H4 (cell line): Measurements from ENCODE around the gene SMPDL3B. TPM values are rescaled to one million over a fixed set of nuclear protein-coding genes. Genes with fewer than 3 reads are reported as not detected.

Experiments used
- DNase-seq: peaks from one replicate; pipeline ENCODE4 v3.0.0-alpha.2; 2015; ENCODE audit warnings: low spot score
- total RNA-seq: library from RNA; depleted of rRNA; stranded (reverse); fragments of >200 nt; shearing (Covaris generic); gene quantifications from 2 replicates; pipeline ENCODE4 v1.2.3, GENCODE V29; 2014; rRNA removed

Gene SMPDL3B, protein sequence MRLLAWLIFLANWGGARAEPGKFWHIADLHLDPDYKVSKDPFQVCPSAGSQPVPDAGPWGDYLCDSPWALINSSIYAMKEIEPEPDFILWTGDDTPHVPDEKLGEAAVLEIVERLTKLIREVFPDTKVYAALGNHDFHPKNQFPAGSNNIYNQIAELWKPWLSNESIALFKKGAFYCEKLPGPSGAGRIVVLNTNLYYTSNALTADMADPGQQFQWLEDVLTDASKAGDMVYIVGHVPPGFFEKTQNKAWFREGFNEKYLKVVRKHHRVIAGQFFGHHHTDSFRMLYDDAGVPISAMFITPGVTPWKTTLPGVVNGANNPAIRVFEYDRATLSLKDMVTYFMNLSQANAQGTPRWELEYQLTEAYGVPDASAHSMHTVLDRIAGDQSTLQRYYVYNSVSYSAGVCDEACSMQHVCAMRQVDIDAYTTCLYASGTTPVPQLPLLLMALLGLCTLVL
- 0.23 and 1.6 TPM in 2 replicates for total RNA-seq

DNA sequence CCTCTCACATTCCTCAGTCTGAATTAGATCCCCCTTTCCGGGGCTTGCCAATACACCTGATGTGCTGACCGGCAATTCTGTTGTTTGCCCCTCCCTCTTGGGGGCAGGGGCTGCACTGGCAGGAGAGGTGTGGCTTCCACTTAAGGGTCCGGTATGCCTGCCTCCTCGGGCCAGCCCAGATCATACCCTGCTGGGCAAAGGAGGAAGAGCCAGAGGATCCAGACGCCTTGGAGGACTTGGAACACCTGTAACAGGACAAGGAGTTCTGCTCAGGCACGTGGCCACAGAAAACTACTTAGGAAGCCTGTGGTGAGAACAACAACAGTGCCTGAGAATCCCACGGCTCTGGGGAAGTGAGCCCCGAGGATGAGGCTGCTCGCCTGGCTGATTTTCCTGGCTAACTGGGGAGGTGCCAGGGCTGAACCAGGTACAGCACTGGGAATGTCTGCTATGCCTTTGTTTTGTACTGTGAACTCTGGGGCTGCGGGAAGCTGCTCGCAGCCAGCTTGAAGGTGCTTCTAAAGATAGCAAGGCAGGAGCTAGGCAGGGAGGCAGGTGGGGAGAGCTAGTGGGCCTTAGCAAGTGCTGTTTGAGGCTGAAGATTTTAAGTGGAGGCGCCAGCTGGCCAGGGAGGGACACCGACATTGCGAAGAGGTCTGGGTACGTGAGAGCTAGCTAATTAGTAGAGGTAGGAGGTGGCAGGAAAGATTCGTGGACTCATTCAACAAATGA, at the start of gene SMPDL3B:
Gene SMPDL3B, plus strand, starts transcription at position 183 of the 732 bp plus-strand sequence. Its CDS starts 184 bp downstream, at position 367.
- peak; percentile 35 for DNase-seq

DNA sequence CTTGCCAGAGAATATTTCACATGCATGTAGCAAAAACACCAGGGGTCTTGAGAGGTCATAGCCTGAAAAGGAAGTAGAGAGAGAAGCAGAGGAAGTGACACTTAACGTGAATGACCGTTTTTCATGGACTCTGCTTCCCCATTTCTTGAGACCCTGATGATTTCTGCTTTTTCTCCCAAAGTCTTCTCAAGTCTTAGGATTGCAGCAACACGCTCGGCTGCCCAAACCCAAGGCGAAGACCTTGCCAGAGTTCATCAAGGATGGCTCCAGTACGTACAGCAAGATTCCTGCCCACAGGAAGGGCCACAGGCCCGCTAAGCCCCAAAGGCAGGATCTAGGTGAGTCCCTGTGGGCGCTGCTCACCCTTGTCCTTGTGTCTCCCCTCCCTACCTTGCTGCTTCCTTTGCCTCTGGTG, 49.7 kb upstream of the SMPDL3B start:
- no peak for DNase-seq

DNA sequence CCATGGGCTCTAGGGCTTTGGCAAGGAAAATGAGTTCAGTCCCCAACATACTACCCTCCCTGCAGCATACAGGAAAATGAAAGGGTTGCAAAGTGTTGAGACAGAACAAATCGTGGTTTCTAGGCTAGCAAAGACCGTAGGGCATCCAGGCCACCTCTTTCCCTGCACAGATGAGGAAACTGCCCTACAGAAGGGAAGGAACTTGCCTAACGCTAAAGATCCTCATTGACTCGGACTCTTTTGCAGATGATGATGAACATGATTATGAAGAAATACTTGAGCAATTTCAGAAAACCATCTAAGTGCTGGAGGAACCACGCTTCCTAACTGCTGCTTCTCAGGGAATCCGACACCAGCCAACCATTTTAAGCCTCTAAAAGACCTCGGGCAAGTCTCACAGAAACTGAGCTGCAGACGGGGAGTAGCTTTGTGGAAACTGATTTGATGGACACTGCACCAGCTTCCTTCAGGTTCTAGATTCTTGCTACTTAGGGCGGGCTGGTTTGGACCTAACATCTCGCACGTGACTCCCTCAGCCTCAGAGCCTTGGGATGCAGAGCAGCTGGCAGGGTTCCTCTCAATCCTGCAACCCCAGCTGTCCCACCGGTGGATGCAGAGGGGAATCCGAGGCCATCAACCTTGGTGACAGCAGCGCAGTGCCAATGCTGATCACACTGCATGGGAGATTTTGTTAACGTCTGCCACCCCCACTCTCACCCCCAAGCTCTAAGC, 49.0 kb upstream of the SMPDL3B start:
- no peak for DNase-seq

DNA sequence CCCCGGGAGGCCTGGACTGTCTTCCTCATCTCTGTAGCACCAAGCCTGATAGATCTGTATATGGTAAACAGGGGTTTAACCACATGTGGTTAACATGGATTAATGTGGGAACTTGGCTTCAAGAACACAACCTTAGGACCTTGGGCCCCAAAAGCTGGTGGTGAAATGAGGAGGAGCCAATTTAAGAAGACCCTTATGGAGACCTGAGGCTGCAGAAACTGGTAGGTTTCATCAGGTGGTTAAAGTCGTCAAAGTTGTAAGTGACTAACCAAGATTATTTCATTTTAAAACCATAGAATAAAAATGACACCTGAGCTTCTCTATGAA, 48.5 kb upstream of the SMPDL3B start:
- no peak for DNase-seq

DNA sequence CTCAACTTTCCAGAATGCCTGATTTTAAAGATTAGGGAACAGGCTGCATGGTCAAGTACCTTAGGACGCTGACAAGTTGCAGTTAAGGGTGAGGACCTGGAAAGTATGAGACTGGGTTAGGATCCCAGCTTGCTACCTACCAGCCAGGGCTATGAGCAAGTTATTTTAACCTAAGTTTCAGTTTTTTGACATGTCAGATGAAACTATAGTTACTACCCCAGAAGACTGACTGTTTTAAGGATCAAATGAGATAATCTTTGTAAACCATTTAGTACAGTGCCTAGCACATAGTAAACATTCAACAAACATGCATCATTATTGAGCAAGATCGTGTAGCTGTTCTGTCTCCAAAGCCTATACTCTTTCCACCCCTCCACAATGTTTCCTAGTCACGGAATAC, 48.1 kb upstream of the SMPDL3B start:
- no peak for DNase-seq

DNA sequence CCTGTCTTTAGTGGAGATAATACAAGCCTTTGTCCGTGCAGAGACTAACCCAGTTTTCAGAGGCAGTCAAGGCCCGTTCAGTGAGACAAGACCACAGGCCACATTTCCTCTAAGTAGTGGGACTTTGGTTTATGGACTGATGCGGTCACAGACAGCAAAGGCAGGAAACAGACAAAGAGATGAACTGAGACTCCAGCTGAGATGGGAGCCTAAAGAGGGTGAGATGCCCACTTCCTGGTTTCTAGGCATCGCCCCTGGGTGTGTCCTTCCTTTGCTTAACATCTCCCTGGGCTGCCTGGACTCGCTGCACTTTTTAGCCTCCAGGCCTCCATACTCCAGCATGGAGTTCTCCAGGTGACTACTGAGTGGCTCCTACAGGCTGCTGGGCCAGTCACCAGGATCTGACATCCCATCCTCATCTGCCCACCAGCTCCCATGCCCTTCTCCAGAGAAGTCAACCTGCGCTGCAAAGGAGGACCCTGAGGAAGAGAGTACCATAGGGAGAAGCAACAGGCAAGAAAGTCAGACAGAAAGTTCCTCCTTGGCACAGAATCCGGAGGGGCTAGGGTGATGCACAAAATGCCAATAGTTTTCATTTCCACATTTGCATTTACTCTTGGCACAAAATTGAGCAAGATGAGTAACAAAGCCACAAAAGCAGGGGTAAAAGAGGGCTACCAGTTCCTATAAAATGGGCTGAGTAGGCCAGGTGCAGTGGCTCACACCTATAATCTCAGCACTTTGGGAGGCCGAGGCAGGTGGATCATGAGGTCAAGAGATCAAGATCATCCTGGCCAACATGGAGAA, 47.4 kb upstream of the SMPDL3B start:
- no peak for DNase-seq

DNA sequence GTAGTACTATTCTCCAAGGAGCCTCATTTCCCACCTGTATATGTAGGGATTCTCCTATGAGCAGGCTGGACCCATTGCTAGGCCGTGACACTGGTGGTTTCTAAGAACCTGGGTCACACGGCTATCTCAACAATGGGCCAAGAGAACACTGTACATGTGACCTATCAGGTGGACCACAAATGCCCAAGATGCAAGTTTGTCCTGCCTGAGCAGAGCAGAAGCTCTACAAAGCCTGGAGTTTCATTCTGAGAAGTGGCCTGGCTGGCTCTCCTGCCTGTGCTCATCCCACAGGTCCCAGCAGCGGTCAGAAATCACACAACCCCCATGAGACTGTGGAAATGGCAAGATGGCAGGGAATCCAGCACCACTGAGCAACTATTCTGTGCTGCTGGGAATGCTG, 45.3 kb upstream of the SMPDL3B start:
- no peak for DNase-seq

DNA sequence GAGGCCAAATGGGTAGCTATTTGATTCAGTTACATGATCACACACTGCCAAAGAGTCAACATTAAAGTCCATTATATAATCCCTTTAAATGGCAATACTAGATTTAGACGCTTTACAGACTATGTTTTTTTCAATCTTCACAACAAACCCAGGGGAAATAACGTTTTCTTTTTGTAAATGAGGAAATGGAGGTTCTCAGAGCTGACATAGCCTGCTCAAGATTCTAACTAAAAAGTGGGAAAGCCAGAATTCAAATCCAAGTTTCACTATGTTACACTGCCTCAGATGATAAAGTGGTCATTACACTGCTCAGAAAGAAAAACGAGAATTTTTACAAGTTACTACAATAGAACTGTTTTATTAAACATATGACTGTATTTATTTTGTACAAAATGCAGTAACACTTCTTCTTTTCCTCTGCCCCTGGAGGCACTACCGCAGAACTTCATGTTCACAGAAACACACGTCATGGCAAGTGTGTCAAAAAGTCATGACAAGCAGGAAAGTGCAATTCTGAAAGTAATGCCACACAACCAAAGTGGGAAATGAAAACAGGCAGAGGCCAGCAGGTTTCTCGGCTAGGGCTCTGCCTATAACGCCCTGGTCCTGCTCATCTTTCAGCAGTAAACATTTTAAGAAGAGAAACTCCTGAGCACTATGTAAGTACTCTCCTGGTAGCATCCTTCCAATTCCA, 43.5 kb upstream of the SMPDL3B start:
- DNase-seq: no peak

DNA sequence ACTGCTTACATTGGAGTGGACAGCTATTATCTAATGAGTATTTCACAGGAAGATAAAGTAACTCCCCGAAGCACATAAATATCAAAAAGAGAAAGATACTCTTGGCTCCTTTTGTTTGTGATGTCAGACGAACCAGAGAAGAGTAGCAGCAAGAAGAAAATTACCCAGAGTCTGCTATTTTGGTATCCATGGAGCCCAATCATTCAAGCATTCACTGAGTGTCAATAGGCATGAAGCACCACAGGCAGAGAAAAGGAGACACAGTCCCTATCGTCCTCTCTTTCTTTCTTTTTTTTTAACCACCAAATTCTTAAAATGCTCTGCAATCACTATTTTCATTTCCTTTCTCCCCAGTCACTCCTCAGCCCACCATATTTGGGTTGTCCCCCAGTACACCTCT, 40.3 kb upstream of the SMPDL3B start:
- no peak for DNase-seq

DNA sequence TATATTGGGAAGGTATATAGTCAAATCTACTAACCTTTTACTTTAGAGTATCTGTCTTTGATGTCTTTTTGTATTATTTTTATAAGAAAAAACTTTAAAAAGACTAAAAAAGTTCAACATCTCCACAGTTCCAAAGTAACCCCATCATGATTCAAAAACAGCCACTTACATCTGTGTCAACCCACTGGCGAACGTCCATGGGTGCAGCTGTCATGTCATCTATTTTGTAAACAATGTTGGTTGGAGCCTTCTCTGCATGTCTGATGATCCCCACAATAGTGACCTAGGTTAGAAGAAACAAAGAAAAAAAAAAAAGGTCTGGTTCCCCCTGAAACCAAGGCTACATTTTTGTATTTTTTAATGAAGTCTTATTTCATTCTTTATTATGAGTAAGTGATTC, 28.0 kb upstream of the SMPDL3B start:
- no peak for DNase-seq

DNA sequence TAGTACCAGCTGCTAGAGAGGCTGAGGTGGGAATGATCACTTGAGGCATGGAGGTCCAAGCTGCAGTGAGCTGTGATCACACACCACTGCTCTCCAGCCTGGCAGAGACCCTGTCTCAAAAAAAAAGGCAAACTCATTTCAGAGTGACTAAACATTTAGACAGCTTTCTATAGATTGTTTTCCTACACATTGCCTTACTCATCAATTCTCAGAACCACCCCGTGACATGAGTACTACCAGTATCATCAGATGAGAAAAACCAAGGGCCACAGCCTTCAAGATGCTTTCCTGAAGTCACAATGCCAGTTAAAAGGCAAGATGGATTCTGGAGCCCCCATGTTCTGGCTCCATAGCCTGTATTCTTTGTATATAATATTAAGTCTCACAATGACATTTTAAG, 22.4 kb upstream of the SMPDL3B start:
- DNase-seq: no peak

DNA sequence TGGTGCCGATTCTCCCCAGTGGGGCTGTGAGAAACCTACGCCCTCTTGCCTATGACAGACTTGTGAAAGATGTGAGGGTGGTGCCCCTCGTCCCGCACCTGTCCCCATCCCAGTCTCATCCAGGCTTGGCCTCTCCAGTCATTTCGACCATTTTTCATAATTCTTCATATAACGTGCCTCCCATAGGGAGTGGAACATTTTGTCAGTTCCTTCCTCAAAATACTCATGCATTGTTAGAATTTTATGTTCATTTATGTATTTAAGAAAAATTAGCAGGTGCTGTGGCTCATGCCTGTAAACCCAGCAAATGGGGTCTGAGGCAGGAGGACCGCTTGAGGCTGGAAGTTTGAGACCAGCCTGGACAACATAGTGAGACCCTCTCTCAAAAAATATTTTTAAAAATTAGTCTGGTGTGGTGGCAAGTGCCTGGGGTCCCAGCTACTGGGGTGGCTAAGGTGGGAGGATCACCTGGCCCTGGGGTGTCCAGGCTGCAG, 19.7 kb upstream of the SMPDL3B start:
- no peak for DNase-seq

DNA sequence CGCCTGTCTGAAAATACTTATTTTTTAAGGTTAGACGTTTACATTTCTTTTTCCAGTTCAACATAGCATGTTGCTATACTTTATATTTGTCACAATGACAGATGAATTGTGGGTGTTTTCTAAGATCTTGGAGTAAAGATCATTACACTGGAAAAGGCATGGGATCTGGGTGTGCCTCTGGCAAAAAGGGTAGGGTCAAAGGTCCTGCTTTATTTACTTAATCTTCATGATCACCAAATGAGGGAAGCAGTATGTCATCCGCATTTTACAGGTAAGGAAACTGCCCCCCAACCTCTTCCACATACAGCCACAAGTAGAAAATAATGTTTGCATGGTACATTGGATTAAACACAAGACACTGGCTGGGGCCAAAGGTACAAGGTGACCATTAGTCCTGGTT, 12.5 kb upstream of the SMPDL3B start:
- DNase-seq: no peak

DNA sequence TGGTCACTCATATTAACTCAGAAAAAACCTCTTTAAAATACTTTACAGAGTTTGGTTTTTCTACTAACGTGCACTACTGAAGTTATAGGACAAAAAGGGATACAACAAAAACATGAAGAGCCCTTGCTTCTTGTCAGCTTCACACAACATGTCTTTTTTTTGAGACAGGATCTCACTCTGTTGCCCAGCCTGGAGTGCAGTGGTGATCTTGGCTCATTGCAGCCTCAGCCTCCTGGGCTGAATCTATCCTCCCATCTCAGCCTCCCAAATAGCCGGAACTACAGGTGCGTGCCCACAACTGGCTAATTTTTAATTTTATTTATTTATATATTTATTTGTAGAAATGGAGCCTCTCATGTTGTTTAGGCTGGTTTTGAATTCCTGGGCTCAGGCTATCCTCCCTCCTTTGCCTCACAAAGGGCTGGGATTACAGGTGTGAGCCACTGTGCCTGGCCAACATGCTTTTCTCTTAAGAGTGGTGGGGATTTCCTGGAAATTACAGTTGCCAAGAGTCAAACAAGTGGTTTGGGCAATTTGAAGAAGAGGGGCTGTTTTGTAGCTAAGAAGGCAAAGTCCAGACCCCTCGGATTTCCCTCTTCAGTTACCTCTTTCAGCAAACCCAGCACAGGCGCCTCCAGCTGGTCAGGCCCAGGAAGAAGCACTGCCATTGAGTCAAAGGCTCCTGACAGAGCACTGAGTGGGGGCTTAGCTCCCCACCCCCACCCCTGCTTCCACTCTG, 6.4 kb upstream of the SMPDL3B start:
- no peak for DNase-seq

DNA sequence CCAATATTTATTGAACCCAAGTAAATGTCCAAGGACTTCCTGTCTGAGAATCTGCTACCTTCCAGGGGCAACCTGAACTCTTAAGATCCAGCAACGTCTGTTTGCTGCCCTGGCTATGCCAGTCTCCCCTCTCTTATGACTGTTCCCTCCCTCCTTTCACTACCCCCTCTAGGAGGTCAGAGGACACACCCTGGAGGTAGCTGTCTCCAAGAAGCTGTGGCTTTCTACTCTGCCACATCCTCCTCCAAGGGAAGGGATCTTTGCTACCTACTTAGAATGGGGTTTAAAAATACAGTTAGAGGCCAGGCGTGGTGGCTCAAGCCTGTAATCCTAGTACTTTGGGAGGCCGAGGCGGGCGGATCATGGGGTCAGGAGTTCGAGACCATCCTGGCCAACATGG, 3.6 kb upstream of the SMPDL3B start:
- no peak for DNase-seq

DNA sequence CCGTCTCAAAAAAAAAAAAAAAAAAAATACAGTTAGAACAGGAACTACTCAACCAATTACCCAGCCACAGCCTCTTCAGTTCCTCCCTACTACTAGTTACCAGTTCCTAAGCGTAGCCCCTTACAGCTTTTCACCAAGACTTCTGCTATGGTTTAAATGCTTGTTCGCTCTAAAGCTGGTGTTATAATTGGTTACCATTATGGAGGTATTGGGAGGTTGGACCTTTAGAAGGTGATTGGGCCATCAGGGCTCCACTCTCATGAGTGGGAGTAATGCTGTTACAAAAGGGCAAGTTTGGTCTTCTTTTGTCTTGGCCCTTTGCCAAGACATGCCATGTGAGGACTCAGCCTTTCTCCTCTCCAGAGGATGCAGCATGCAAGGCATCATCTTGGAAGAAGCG, 3.0 kb upstream of the SMPDL3B start:
- DNase-seq: no peak

DNA sequence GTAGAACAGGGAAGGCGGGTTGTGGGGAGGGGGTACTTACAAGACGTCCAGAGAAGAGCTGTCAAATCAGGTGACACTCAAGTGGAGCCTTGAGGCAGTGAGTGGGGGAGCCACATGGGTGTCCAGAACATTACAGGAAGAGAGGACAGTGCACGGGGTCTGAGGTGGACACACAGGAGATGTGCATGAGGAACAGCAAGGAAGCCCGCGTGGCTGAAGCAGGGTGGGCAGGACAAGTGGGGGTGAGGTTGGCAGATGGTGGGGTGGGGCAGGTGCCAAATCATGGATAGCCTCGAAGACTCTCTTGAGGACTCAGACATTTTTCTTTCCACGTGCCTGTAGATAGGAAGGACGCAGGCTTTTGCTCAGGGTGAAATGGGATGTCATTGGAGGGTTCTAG, 921 bp downstream of the SMPDL3B start:
- DNase-seq: no peak

DNA sequence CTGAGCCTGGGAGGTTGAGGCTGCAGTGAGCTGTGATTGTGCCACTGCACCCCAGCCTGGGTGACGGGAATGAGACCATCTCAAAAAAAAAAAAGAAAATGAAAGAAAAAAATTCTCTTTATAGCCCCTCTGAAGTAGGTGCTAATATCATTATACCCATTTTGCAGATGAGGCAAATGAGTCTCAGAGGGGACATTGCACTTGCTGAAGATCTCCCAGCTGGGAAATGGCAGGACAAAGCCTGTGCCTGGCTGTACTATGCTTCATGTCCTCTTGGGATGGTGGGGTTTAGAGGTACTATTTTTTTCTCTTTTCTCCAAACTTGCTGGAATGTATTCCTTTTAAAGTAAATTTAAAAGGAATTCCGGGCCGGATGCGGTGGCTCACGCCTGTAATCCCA, 1.6 kb downstream of the SMPDL3B start:
- DNase-seq: no peak

DNA sequence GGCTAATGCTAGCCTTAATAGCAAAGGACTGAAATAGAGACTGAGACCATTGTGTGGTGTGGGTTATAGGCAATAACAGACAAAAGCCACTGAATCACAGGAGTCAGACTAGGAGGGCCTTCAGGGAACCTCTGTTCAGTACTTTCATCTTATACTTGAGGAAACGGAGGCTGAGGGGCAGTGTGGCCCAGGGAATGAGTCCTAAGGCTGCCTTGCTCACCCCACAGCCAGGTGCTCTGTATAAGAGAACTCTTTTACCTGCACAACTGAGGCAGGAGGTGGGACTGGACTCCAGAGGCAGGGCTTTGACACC, 2.7 kb downstream of the SMPDL3B start:
- no peak for DNase-seq

DNA sequence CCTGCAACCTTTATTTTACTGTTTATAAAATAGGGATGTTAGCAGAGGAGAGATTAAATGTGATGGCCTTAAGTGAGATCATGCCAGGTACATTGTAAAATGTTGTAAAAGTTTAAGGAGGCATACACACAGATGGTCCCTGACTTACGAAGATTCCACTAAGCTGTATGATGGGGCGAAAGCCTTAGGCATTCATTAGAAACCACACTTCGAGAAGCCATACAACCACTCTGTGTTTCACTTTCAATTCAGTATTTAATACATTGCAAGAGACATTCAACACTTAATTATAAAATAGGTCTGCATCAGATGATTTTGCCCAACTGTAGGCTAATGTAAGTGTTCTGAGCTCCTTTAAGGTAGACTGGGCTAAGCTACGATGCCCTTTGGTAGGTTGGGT, 3.7 kb downstream of the SMPDL3B start:
- no peak for DNase-seq
